ENCODE data around the gene DCDC1. TPM values are rescaled to one million over a fixed set of nuclear protein-coding genes. Genes with fewer than 3 reads are reported as not detected.

The DCDC1 gene
- total RNA-seq, 1 donor from 2014 or later = 2.6 TPM

GRCh38 chr11:31026315-31026714, 343.2 kb downstream of the DCDC1 start:
- no peaks in the 10 kb centered on the region for H3K36me3 Mint-ChIP-seq (ENCODE audit: low read depth)
- no peaks in the 10 kb centered on the region for H3K9me3 Mint-ChIP-seq
- H3K27me3 Mint-ChIP-seq (ENCODE audit: low read depth) = no peaks in the 10 kb centered on the region
- H3K4me3 Mint-ChIP-seq = no peak overlapping the region
- TF ChIP-seq CTCF (conservative IDR thresholded peaks at IDR 0.05) = no peak
- H3K27ac Mint-ChIP-seq (ENCODE audit: unreplicated experiment) = no peak overlapping the region
- no peak for DNase-seq (ENCODE audit: low read depth, low spot score)
- H3K4me1 Mint-ChIP-seq = no peaks in the 10 kb centered on the region

- H3K27me3 Mint-ChIP-seq (ENCODE audit: low read depth) = peaks cover 2% of the 10 kb centered on the region
- no peak overlapping the region for H3K4me3 Mint-ChIP-seq
- H3K36me3 Mint-ChIP-seq (ENCODE audit: low read depth) = no peaks in the 10 kb centered on the region
- DNase-seq (ENCODE audit: low read depth, low spot score) = no peak
- no peaks in the 10 kb centered on the region for H3K4me1 Mint-ChIP-seq
- H3K27ac Mint-ChIP-seq (ENCODE audit: unreplicated experiment) = no peak overlapping the region
- H3K9me3 Mint-ChIP-seq = no peaks in the 10 kb centered on the region
- no peak for TF ChIP-seq CTCF (conservative IDR thresholded peaks at IDR 0.05)
Observed at GRCh38 chr11:31022080-31022479, 347.5 kb downstream of the DCDC1 start.

DNA sequence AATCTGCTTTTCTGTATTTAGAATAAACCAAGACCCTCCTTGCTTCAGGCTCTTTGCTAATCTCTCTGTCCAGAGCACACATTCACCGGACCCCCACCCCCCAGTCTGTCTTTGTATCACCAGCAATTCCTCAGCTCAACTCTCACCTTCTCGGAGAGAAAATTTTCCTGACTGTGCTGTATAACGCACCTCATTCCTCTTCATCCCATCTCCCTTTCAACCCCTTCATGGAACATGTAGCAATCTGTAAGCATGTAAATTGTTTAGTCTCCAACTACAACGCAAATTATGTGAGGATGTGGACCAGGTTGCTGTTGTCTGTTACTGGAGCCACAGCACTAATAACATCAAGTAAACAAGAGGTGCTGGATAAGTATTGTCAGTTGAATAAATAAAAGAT, 349.8 kb downstream of the DCDC1 start:
- no peaks in the 10 kb centered on the region for H3K4me1 Mint-ChIP-seq
- H3K4me3 Mint-ChIP-seq = no peak overlapping the region
- H3K36me3 Mint-ChIP-seq (ENCODE audit: low read depth) = no peaks in the 10 kb centered on the region
- TF ChIP-seq CTCF (conservative IDR thresholded peaks at IDR 0.05) = no peak
- no peaks in the 10 kb centered on the region for H3K9me3 Mint-ChIP-seq
- no peak overlapping the region for H3K27ac Mint-ChIP-seq (ENCODE audit: unreplicated experiment)
- H3K27me3 Mint-ChIP-seq (ENCODE audit: low read depth) = peaks cover 2% of the 10 kb centered on the region
- DNase-seq (ENCODE audit: low read depth, low spot score) = no peak

- Mint-ChIP-seq H3K27ac (ENCODE audit: unreplicated experiment) (no peak overlapping the region), H3K27me3 (ENCODE audit: low read depth) (no peaks in the 10 kb centered on the region), H3K9me3 (peaks cover 13% of the 10 kb centered on the region), H3K4me3 (no peak overlapping the region), H3K4me1 (no peaks in the 10 kb centered on the region), H3K36me3 (ENCODE audit: low read depth) (no peaks in the 10 kb centered on the region)
- TF ChIP-seq CTCF (conservative IDR thresholded peaks at IDR 0.05) = no peak
- DNase-seq (ENCODE audit: low read depth, low spot score) = no peak
Observed at GRCh38 chr11:31005202-31005601, 364.3 kb downstream of the DCDC1 start.

DNA sequence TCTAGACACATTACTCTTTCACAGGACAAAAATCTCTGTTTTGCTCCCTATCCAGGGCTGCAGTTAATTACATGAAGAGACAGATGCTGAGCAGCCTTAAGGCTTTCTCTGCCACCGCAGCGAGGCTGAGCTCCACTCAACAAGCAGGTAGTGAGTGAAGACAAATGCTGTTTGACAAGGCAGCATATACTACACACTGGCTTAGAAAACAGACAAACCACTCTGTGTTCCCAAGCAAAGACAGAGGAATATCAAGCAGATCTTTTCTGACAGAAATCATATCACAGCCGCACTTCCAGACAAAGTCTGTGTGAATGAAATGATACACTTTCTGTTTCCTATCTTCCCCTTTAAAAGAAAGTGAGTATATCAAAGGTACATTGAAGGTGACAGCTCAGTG, 368.1 kb downstream of the DCDC1 start:
- DNase-seq (ENCODE audit: low read depth, low spot score) = no peak
- Mint-ChIP-seq H3K9me3 (peaks cover 13% of the 10 kb centered on the region), H3K27me3 (ENCODE audit: low read depth) (no peaks in the 10 kb centered on the region), H3K27ac (ENCODE audit: unreplicated experiment) (no peak overlapping the region), H3K4me1 (no peaks in the 10 kb centered on the region), H3K36me3 (ENCODE audit: low read depth) (no peaks in the 10 kb centered on the region), H3K4me3 (no peak overlapping the region)
- no peak for TF ChIP-seq CTCF (conservative IDR thresholded peaks at IDR 0.05)

- no peaks in the 10 kb centered on the region for H3K27me3 Mint-ChIP-seq (ENCODE audit: low read depth)
- no peak for DNase-seq (ENCODE audit: low read depth, low spot score)
- peaks cover 7% of the 10 kb centered on the region for H3K9me3 Mint-ChIP-seq
- TF ChIP-seq CTCF (conservative IDR thresholded peaks at IDR 0.05) = no peak
- H3K27ac Mint-ChIP-seq (ENCODE audit: unreplicated experiment) = no peak overlapping the region
- H3K36me3 Mint-ChIP-seq (ENCODE audit: low read depth) = no peaks in the 10 kb centered on the region
- H3K4me3 Mint-ChIP-seq = no peak overlapping the region
- H3K4me1 Mint-ChIP-seq = no peaks in the 10 kb centered on the region
Observed at GRCh38 chr11:31000381-31000780, 369.2 kb downstream of the DCDC1 start.
